WTC11 (cell line): Measurements from ENCODE around the gene ANXA8.

Experiments
- ESRRA ChIP-seq: sonication (generic); formaldehyde crosslinking; IDR thresholded peaks from 2 replicates; pipeline ENCODE4 v1.8.1; 2022; ENCODE audit warnings: mild to moderate bottlenecking, missing genetic modification reagents, borderline replicate concordance
- KAT7 ChIP-seq: sonication (generic); formaldehyde crosslinking; IDR thresholded peaks from 2 replicates; pipeline ENCODE4 v1.8.1; 2023; ENCODE audit warnings: missing genetic modification reagents, mild to moderate bottlenecking, borderline replicate concordance
- ZNF232 ChIP-seq: sonication (generic); formaldehyde crosslinking; IDR thresholded peaks from 2 replicates; pipeline ENCODE4 v1.8.0; 2022; ENCODE audit warnings: mild to moderate bottlenecking, missing genetic modification reagents
- TF ChIP-seq, protein P1 (sequence below): fragments of 200-600 bp; IDR thresholded peaks from 2 replicates; pipeline ENCODE4 v1.8.0; 2022; ENCODE audit warnings: antibody characterized with exemption
- TF ChIP-seq, protein P2 (sequence below): sonication (generic); formaldehyde crosslinking; IDR thresholded peaks from 2 replicates; pipeline ENCODE4 v1.8.1; 2022; ENCODE audit warnings: mild to moderate bottlenecking, missing genetic modification reagents, moderate library complexity, borderline replicate concordance
- TF ChIP-seq, protein P3 (sequence below): sonication (generic); formaldehyde crosslinking; IDR thresholded peaks from 2 replicates; pipeline ENCODE4 v1.8.1; 2023; ENCODE audit warnings: mild to moderate bottlenecking, missing genetic modification reagents, borderline replicate concordance
- TF ChIP-seq, protein P4 (sequence below): sonication (generic); formaldehyde crosslinking; IDR thresholded peaks from 2 replicates; pipeline ENCODE4 v1.8.1; 2023; ENCODE audit warnings: mild to moderate bottlenecking, moderate library complexity, missing genetic modification reagents

DNA sequence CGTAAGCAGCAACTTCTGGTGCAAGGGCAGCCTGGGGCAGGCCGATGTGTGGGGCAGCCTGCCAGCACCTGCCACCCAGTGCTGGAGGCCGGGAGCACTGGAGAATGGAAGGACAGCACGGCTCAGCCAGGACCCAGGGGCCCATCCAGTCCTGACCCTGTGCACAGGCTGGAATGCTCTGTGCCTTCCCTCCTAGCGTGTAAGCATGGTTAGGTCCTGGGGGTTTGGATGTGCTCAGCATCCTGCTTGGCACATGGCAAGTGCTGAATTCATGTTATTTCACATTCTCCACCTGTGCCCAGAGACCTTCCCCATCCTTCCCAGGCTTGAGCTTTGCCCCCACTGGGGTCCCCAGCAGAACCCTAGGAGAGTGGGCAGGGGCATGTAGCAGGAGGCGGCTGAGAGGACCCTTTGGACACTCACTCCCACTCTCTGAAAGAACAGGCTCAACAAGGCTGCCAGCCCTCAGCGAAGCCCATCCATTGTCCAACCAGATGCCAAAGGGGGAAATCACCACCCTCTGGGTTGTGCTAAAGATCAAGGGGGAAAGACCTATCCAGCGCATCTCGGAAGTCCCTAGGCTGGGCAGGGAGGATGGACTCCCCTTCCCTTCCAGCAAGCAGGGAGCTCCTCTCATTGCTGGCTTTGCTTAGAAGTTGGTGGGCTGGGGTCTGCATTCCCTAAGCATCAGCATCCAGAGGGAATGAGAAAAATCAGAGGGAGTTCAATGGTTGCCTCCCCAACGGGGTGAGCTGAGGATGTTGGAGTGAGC is 29.7 kb downstream of the ANXA8 start:
- TF ChIP-seq, protein P1, sequence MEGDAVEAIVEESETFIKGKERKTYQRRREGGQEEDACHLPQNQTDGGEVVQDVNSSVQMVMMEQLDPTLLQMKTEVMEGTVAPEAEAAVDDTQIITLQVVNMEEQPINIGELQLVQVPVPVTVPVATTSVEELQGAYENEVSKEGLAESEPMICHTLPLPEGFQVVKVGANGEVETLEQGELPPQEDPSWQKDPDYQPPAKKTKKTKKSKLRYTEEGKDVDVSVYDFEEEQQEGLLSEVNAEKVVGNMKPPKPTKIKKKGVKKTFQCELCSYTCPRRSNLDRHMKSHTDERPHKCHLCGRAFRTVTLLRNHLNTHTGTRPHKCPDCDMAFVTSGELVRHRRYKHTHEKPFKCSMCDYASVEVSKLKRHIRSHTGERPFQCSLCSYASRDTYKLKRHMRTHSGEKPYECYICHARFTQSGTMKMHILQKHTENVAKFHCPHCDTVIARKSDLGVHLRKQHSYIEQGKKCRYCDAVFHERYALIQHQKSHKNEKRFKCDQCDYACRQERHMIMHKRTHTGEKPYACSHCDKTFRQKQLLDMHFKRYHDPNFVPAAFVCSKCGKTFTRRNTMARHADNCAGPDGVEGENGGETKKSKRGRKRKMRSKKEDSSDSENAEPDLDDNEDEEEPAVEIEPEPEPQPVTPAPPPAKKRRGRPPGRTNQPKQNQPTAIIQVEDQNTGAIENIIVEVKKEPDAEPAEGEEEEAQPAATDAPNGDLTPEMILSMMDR = no peak
- TF ChIP-seq KAT7 (CRISPR knock-in tag) (no peak), ESRRA (CRISPR knock-in tag) (no peak), ZNF232 (no peak)
- TF ChIP-seq, protein P2, sequence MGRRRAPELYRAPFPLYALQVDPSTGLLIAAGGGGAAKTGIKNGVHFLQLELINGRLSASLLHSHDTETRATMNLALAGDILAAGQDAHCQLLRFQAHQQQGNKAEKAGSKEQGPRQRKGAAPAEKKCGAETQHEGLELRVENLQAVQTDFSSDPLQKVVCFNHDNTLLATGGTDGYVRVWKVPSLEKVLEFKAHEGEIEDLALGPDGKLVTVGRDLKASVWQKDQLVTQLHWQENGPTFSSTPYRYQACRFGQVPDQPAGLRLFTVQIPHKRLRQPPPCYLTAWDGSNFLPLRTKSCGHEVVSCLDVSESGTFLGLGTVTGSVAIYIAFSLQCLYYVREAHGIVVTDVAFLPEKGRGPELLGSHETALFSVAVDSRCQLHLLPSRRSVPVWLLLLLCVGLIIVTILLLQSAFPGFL (CRISPR knock-in tag) = no peak
- TF ChIP-seq, protein P3, sequence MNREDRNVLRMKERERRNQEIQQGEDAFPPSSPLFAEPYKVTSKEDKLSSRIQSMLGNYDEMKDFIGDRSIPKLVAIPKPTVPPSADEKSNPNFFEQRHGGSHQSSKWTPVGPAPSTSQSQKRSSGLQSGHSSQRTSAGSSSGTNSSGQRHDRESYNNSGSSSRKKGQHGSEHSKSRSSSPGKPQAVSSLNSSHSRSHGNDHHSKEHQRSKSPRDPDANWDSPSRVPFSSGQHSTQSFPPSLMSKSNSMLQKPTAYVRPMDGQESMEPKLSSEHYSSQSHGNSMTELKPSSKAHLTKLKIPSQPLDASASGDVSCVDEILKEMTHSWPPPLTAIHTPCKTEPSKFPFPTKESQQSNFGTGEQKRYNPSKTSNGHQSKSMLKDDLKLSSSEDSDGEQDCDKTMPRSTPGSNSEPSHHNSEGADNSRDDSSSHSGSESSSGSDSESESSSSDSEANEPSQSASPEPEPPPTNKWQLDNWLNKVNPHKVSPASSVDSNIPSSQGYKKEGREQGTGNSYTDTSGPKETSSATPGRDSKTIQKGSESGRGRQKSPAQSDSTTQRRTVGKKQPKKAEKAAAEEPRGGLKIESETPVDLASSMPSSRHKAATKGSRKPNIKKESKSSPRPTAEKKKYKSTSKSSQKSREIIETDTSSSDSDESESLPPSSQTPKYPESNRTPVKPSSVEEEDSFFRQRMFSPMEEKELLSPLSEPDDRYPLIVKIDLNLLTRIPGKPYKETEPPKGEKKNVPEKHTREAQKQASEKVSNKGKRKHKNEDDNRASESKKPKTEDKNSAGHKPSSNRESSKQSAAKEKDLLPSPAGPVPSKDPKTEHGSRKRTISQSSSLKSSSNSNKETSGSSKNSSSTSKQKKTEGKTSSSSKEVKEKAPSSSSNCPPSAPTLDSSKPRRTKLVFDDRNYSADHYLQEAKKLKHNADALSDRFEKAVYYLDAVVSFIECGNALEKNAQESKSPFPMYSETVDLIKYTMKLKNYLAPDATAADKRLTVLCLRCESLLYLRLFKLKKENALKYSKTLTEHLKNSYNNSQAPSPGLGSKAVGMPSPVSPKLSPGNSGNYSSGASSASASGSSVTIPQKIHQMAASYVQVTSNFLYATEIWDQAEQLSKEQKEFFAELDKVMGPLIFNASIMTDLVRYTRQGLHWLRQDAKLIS (CRISPR knock-in tag) = no peak
- TF ChIP-seq, protein P4, sequence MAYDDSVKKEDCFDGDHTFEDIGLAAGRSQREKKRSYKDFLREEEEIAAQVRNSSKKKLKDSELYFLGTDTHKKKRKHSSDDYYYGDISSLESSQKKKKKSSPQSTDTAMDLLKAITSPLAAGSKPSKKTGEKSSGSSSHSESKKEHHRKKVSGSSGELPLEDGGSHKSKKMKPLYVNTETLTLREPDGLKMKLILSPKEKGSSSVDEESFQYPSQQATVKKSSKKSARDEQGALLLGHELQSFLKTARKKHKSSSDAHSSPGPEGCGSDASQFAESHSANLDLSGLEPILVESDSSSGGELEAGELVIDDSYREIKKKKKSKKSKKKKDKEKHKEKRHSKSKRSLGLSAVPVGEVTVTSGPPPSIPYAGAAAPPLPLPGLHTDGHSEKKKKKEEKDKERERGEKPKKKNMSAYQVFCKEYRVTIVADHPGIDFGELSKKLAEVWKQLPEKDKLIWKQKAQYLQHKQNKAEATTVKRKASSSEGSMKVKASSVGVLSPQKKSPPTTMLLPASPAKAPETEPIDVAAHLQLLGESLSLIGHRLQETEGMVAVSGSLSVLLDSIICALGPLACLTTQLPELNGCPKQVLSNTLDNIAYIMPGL = no peak
